KMS-11 (cell line): ENCODE measurements around the gene FTCD.

Source experiments
- H2AFZ ChIP-seq: fragments of 200-600 bp; sonication (generic); 2 replicates; pipeline ENCODE4 v1.6.1; 2016; ENCODE audit warnings: antibody characterized with exemption, mixed run types, low read depth
- H3K27ac ChIP-seq: fragments of 200-600 bp; sonication (generic); 2 replicates; pipeline ENCODE4 v1.6.1; 2016; ENCODE audit warnings: mild to moderate bottlenecking, mixed run types
- H3K27me3 ChIP-seq: fragments of 200-600 bp; sonication (generic); 2 replicates; pipeline ENCODE4 v1.6.1; 2017; ENCODE audit warnings: mild to moderate bottlenecking, low read depth, mixed run types, moderate library complexity; ENCODE audit not compliant: insufficient read depth
- H3K36me3 ChIP-seq: fragments of 200-600 bp; sonication (generic); 2 replicates; pipeline ENCODE4 v1.6.1; 2017; ENCODE audit warnings: mild to moderate bottlenecking, mixed run types; ENCODE audit not compliant: insufficient read depth
- H3K4me1 ChIP-seq: fragments of 200-600 bp; sonication (generic); 2 replicates; pipeline ENCODE4 v1.6.1; 2016; ENCODE audit warnings: mild to moderate bottlenecking, low read depth, mixed run types; ENCODE audit not compliant: poor library complexity, severe bottlenecking
- H3K4me2 ChIP-seq: fragments of 200-600 bp; sonication (generic); 2 replicates; pipeline ENCODE4 v1.7.0; 2016; ENCODE audit warnings: mild to moderate bottlenecking, mixed run types
- H3K4me3 ChIP-seq: fragments of 200-600 bp; sonication (generic); IDR thresholded peaks from 2 replicates; pipeline ENCODE4 v1.6.1; 2017; ENCODE audit warnings: low read depth, low read length, mixed read lengths; ENCODE audit not compliant: insufficient read depth
- H3K79me2 ChIP-seq: fragments of 200-600 bp; sonication (generic); 2 replicates; pipeline ENCODE4 v1.6.1; 2016; ENCODE audit warnings: low read depth, mixed run types; ENCODE audit not compliant: insufficient read depth
- H3K9ac ChIP-seq: fragments of 200-600 bp; sonication (generic); 2 replicates; pipeline ENCODE4 v1.6.1; 2016; ENCODE audit warnings: mild to moderate bottlenecking, mixed run types
- H4K20me1 ChIP-seq: fragments of 200-600 bp; sonication (generic); 2 replicates; pipeline ENCODE4 v1.6.1; 2016; ENCODE audit warnings: mild to moderate bottlenecking, mixed run types; ENCODE audit not compliant: insufficient read depth
- CTCF ChIP-seq: fragments of 200-600 bp; sonication (generic); conservative IDR thresholded peaks from 2 replicates; pipeline ENCODE4 v1.6.1; 2017; ENCODE audit warnings: low read depth, mild to moderate bottlenecking, antibody characterized with exemption, low read length, moderate library complexity, mixed read lengths

The FTCD gene

DNA sequence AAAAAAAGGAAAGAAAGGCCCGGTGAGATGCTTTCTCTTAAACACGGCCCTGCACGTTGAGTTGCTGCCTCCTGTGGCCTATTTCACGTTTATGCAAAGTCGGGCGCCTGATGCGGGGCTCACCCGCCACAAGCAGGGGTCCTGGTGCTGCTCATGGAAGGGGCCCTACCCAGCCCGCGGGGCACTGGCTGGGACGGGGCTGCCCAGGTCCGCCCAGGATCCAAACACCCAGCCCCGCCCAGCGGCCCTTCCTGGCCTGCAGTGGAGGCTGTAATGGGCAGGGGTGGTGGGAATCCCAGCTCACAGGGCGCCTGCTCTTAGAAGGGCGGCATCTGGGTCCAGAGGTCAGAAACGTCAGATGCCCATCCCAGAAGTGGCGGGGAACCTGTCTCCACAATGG, 55.9 kb downstream of the FTCD start:
- H2AFZ ChIP-seq = no peak overlapping the region
- H3K36me3 ChIP-seq = no peaks in the 10 kb centered on the region
- no peak overlapping the region for H3K4me2 ChIP-seq
- no peak for TF ChIP-seq CTCF
- H3K4me3 ChIP-seq = no peak overlapping the region
- no peak overlapping the region for H3K9ac ChIP-seq
- H4K20me1 ChIP-seq = no peaks in the 10 kb centered on the region
- H3K79me2 ChIP-seq = no peaks in the 10 kb centered on the region
- H3K27ac ChIP-seq = no peak overlapping the region
- no peaks in the 10 kb centered on the region for H3K4me1 ChIP-seq
- peaks cover 47% of the 10 kb centered on the region; the same call in 1 of the 2 replicates for H3K27me3 ChIP-seq

GRCh38 chr21:46098303-46099141, 56.9 kb downstream of the FTCD start:
- no peaks in the 10 kb centered on the region for H4K20me1 ChIP-seq
- no peaks in the 10 kb centered on the region for H3K4me1 ChIP-seq
- TF ChIP-seq CTCF = no peak
- H3K27ac ChIP-seq = no peak overlapping the region
- no peaks in the 10 kb centered on the region for H3K36me3 ChIP-seq
- H3K27me3 ChIP-seq = peaks cover 45% of the 10 kb centered on the region; the same call in 1 of the 2 replicates
- no peaks in the 10 kb centered on the region for H3K79me2 ChIP-seq
- no peak overlapping the region for H2AFZ ChIP-seq
- no peak overlapping the region for H3K4me3 ChIP-seq
- no peak overlapping the region for H3K4me2 ChIP-seq
- H3K9ac ChIP-seq = no peak overlapping the region

DNA sequence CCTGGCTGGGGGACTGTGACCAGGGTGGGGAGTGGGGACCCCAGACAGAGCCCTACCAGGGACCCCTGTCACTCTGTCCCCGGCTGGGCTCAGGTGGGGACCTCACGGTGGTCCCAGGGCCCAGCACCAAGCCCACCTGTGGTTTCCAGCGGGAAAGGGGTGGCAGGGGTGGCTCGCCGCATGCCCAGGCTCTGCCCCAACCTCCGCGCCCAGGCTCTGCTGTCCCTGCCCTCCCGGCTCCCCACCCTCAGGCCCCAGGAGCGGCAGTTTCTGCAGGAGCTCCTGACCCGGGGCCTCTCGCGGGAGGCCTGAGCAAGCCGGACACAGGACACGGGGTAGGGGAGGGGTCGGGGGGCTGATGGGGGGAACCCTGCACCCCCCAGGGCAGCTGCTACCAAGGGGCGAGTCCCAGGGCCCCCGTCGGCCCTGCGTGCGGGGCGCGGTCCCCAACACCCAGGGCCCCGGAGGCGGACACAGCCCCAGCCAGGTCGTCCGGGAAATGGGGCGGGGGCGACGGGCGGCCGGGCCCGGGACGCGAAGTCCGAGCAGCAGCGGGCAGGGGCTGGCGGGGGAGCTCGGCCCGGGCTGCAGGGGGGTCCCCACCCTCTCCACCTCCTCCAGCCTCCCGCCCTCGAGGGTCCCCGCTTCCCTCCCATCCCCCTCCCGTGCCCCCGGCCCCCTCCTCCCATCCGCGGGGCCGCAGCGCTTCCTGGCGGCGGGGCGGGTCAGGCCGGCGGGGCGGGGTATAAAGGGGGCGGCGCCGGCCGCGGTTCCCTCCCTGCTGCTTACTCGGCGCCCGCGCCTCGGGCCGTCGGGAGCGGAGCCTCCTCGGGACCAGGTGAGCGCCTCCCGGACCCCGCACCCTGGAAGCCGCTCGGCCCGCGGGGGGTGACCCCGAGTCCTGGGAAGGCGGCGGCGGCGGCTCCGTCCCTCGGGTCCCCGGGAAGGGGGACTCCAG, 57.8 kb downstream of the FTCD start, which contains the start of gene COL6A2:
TSS of gene COL6A2 (plus strand) at position 777 of the 958 bp plus-strand sequence.
- no peak within 1 kb of the TSS for H3K4me3 ChIP-seq
- no peak within 1 kb of the TSS for H3K27ac ChIP-seq

More for the DNA sequence above, 57.8 kb downstream of the FTCD start, which contains the start of gene COL6A2:
- Histone ChIP-seq H3K79me2 (no peaks in the 10 kb centered on the region), H4K20me1 (no peaks in the 10 kb centered on the region), H3K27me3 (peaks cover 51% of the 10 kb centered on the region; the same call in 1 of the 2 replicates), H3K9ac (no peak within 1 kb of the TSS), H3K36me3 (no peaks in the 10 kb centered on the region), H3K4me2 (no peak within 1 kb of the TSS), H2AFZ (no peak within 1 kb of the TSS), H3K4me1 (no peaks in the 10 kb centered on the region)
- no peak for TF ChIP-seq CTCF
